Cardiac septum (tissue), 1 donor: ENCODE measurements around the gene DCDC2B. TPM values are rescaled to one million over a fixed set of nuclear protein-coding genes. Genes with fewer than 3 reads are reported as not detected.

Experiments used
- DNase-seq: peaks from one replicate; pipeline ENCODE4 v3.0.0-alpha.2; 2020; ENCODE audit warnings: low spot score
- intact Hi-C: fragments of 100-400 bp; cut with DNase I; formaldehyde crosslinking; loops from one replicate; pipeline ENCODE4 v1.14.0; 2022
- total RNA-seq: library from RNA; stranded (reverse); fragmentation: NEBNext Ultra II Directional; extraction: Animal tissue kit (Norgen Biotek cat#: 25700); gene quantifications from one replicate; pipeline ENCODE4 v1.2.1, GENCODE V29; 2021
- donor health status: DM: no; HTN: no; CAD: no.

The DCDC2B gene
- total RNA-seq, 1 donor from 2014 or later = not detected

DNA sequence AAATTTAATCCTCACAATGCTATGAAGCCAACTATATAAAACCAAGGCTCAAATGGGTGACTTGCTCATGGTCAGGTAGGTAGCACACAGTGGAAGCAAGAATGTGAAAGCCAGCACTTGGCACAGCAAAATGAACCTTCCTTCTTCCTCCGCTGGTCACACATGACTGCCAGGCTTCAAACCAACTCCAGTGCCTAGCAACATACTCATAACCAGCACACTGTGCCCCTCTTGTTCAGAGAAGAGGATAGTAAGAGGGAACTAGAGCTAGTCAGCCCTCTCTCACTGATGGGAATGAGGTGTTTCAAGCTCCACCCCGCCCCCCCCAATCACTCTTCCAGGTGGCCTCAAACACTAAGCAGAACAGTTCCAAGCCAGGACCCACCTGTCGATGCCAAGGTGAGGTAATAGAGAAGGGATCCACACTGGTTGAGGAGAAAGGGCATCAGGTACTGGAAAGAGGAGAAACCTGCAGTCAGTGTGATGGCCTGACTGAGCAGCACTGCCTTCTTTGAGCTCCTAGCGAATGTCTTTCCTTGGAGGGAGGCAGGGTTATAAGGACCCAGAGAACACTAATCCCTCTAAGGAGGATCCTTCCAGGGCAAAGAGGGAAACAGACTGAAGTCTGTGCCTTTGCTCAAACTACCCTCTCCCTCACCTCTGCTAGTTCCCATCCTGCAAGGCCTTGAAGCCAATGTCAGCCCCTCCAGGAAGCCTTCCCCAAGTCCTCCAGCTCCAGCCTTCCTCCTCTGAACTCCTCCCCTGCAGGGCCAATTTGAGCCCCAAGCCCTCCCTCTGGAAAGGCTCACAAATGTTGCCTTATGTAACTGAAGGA, 12.1 kb downstream of the DCDC2B start:
- intact Hi-C loops = loop anchor here (5.0 kb wide), 1 partner anchor 171 kb away; the partner anchor contains the start of gene BSDC1
- no peak for DNase-seq

DNA sequence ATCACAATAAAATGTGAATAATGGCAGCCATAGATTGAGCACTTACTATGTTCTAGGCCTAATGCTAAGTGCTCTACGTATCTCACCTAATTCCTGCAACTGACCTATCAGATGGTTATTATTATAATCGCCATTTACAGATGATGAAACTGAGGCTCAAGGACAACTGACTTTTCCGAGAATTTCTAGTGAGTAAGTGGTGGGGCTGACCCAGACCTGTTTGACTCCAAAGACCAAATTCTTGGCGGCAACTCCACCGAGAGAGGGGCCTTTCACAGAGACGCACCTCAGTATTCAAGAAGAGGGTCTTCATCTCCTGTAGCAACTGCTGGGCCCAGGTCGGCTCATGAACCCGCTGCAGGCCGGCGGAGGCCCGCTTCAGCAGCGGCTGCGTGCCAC, 12.7 kb downstream of the DCDC2B start:
- intact Hi-C loops = loop anchor here (5.0 kb wide), 1 partner anchor 171 kb away; the partner anchor contains the start of gene BSDC1
- no peak for DNase-seq

DNA sequence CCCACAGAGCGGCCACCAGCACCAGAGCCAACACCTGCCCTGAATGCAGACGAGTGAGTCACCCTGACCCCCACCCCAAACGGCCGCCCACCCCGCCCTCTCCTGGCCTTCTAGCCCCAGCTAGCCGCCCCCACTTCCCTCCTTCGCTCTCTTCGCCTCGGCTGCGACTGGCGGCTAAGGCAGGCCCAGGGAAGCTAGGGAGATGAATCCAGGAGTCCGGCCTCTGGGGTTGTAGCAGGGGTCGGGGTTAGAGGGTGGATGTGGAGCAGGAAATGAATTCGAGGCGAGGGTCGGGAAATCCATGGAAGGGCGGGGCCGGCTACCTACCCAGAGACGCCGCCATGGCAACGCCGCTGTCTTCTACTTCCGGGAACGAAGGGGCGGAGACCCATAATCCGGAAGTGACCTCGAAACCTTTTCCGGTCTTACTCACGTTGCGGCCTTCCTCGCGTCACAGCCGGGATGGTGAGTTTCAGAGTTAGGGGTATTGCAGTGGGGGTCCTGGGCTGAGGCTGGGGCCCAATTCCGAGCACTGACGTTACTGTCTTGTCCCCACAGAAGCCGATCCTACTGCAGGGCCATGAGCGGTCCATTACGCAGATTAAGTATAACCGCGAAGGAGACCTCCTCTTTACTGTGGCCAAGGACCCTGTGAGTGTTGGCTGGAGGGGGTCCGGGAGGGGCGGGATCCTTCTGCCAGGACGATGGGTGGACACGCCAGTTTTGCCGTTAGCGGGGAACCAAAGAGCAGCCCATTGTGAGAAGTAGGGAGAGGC, 13.3 kb downstream of the DCDC2B start, which contains the start of the genes EIF3I and TMEM234:
Gene EIF3I (plus strand): TSS at position 428 of the 776 bp plus-strand sequence. CDS start 35 bp downstream, at position 463.
Gene TMEM234 (minus strand): TSS at position 374 of the 776 bp plus-strand sequence. CDS start 31 bp downstream, at position 343.
- intact Hi-C loops = loop anchor here (2.0 to 5.0 kb wide), 2 partner anchors 19 to 170 kb away; partner anchors contain the start of gene BSDC1
- peak; percentile 97 for DNase-seq

DNA sequence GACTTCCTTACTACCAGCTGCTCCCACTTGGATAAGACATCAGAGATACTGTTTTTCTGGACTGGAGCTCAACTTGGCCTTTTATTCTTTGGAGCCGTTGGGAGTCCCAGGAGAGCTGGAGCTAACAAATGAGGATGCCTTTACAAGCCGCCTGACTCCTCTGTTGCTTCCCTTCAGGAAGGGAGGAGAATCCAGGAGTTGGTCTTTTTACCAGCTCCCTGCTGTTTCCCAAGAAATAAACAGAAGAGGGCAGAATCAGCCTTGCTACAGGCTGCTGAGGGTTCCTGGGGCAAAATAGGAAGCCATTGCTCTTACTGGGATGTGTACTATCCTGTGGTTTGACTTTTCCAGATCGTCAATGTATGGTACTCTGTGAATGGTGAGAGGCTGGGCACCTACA, 14.8 kb downstream of the DCDC2B start:
- DNase-seq = no peak
- intact Hi-C loops = loop anchor here (2.0 to 5.0 kb wide), 2 partner anchors 17 to 169 kb away; partner anchors contain the start of gene BSDC1

DNA sequence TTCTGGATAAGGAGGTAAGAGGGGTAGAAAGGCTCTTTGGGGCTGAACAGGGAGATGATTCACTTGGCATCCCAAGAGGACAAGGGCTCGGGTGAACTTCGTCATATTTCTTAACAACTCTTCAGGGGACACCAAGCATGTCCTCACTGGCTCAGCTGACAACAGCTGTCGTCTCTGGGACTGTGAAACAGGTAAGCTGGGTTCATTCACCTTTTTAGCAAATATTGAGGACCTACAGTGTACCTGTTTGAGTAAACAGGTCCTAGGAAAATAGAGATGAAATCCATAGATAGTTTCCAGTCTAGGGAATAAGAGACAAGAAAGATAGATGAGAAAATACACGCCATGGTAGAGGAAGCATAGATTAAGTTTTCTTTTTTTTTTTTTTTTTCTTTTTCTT, 15.4 kb downstream of the DCDC2B start:
- DNase-seq = no peak
- intact Hi-C loops = loop anchor here (5.0 kb wide), 1 partner anchor 168 kb away; the partner anchor contains the start of gene BSDC1

DNA sequence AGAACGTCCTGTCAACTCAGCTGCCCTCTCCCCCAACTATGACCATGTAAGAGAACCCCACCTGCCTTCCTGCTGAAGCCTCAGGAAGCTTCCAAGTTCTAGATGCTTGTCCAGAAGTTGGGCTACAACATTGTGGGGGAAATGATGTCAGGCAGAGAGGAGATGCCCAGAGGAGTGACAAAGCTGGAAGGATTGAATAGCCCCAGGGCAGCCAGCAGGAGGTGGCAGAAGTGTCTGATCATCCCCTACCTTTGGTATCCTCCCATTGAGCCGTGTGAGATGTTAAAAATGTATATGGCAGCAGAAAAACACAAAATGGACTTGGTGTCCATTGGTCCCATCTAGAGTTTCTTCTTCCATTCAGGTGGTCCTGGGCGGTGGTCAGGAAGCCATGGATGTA, 19.9 kb downstream of the DCDC2B start:
- intact Hi-C loops = no loop called here
- no peak for DNase-seq

DNA sequence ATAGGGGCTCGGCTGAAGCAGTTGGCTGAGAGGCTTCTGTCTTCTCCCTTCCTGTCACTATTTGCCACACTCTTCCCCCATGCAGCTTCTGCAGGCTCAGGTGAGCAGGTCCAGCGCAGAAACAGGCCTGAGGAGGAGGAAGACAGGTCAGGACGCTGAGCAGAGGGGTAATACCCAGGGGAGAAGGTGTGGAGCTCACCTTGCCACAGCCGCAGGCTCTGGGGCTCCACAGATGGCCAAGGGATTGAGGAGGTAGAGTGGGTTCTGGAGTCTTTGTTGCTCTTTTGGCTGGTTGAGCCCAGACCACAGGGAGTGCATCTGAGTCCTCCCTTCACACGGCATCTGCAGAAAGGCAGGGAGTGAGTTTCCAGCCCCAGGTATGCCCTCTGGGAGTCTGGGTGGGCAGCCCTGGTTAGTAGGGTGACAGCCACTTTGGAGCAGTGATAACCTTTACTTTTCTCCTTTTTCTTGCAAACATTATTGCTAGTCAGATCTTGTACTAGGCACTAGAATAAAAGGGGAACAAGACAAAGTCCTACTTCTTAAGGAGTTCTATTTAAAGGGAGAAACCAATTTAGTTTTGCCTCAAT, 23.0 kb downstream of the DCDC2B start:
- DNase-seq = no peak
- intact Hi-C loops = no loop called here

DNA sequence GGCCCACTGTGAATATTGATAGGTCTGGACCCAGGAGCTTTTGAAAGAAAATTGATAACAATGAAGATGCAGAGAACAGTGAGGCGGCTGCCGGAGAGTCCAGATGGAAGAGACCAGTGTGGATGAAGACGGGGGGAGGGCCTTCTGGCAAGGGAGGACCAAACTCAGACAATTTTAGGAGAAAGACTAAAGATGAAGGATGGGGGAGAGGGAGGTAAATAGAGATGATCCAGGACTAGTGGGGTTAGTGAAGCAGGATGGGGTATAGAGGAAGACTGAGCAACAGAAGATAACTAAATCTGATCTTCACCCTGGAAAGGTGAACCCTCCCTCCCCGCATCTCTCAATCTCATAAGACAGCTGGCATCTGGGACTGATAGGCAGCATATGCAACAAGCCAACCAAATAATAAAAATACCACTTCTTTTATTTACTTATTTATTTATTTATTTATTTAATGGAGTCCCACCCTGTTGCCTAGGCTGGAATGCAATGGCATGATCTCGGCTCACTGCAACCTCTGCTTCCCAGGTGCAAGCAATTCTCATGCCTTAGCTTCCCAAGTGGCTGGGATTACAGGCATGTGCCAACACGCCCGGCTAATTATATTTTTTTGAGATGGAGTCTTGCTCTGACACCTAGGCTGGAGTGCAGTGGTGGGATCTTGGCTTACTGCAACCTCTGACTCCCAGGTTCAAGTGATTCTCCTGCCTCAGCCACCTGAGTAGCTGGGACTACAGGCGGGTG, 23.8 kb downstream of the DCDC2B start:
- intact Hi-C loops = no loop called here
- DNase-seq = no peak

DNA sequence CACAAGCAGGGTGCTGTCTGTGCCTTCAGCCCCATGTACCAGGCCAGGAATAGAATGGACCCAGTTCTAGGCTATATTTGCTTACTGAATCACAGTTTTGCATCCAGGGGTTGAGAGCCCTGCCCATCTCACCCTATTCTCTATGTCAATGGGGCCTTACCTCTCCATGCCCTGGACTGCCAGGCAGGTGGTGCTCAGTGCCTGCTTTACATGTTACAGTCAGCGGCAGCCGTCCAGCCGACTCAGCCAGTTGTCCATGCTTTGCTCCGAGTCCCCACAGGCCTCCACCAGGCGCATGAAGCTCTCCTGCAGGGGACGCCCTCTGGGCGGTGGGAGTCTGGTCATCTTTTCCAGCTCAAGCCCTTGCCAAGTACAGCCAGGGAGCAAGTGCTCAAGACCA, 25.9 kb downstream of the DCDC2B start:
- intact Hi-C loops = no loop called here
- DNase-seq = no peak

DNA sequence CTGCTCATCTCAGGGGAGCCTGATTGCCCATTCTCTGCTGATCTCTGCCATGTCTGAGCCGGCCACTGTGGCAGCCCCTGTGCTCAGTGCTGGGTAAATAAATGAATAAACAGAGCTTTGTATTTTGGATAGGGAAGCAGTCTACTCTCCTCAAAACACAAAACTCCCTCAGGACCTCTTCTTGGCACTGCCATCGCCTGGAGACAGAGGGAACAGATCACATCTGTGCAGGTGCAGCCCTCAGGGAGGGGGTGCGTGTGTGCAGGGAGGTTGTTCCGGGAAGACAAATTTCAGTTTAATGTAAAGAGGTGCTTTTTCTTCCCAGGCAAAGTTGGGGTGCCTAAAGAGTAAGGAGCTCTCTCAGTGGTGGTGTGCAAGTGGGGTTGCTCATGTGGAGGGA, 30.4 kb downstream of the DCDC2B start:
- intact Hi-C loops = no loop called here
- no peak for DNase-seq

DNA sequence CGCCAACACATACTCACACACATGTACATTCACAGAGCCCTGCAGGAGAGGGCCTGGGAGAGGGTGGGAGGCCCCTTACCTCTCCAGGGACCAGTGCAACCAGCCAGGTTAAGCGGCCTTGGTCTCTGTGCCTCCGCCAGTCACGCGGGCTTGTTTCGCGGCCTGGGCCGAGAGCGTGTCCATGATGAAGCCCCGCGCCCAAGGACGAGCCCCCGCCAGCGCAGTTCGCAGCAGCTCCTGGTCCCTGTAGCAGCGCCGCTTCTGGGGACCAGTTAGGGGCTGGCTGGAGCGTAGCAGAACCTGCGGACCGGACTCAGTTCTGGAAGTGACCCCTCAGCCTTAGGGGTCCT, 30.9 kb downstream of the DCDC2B start:
- DNase-seq = no peak
- intact Hi-C loops = loop anchor here (2.0 kb wide), 1 partner anchor 17 kb away; the partner anchor contains the start of genes EIF3I and TMEM234

DNA sequence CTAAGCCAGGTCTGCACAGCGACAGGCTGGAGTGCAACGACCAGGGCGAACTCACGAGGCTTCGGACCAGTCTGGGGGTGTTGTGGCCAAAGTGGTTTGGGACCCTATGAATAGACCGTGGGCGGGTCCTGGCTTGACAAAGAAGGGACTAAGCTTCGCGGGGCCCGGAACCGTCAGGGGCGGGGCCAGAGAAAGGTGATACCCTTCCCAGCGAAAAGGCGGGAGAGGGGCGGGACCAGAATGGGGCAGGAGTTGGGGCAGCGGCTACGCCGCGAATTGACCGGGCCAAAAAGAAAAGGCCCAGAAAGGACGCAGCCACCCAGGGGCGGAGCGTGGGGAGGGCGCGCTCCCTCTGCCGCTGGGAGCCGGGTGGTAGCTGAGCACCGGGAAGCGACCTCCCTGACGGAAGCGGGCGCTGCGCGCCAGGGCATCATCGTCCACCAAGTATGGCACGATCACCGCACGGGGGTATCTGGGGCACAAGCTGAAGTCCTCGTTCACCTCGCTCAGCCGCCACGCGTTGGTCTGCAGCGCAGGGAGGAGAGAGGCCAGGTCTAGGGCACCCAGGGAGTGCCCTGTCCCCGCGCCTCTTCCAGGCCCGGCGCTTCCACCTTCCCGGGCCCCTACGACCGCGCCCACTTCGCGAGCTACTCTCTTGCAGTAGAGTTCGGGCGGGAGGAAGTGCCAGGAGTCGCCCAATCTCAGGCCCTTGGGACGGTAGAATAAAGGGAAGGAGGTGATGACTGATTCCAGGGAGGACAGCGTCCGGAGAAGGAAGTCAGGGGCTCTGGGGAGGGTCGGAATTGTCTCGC, 31.5 kb downstream of the DCDC2B start:
- intact Hi-C loops = loop anchor here (2.0 kb wide), 1 partner anchor 18 kb away; the partner anchor contains the start of genes EIF3I and TMEM234
- peak; percentile 84 for DNase-seq

DNA sequence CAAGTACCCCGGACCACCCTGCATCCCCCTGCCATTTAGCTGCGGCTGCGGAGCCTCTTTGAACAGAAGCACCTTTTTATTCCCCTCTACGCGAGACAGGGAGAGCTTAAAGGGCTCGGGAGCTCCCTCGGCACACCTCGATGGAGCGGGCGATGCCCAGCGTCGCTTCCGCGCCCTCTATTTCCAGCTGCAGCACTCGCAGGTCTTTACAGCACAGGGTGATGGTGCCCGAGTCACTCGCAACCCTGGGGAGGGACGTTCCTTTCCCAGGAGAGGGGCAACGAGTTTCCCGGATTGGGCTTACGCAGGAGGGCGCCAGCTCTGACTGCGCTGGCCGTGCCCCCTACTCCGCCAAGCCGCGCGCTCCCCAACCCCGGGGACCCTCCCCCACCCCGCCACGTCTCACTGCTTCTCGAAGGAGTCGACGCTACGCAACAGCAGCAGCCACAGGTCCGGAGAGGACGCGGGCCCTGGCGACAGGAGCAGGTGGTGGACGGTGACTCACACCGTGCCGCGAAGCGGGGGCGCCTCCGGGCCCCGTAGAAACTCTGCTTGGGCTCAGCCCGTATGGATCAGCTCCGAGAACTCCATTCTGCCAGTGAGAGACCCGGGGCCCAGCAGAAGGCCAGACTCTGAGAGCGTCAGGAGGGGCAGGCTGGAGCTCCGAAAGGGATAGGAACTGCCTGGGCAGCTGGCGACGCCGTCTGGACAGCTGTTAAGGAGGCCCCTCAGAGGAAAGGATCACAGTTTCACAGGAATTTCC, 32.3 kb downstream of the DCDC2B start:
- DNase-seq = no peak
- intact Hi-C loops = loop anchor here (2.0 kb wide), 1 partner anchor 18 kb away; the partner anchor contains the start of genes EIF3I and TMEM234

DNA sequence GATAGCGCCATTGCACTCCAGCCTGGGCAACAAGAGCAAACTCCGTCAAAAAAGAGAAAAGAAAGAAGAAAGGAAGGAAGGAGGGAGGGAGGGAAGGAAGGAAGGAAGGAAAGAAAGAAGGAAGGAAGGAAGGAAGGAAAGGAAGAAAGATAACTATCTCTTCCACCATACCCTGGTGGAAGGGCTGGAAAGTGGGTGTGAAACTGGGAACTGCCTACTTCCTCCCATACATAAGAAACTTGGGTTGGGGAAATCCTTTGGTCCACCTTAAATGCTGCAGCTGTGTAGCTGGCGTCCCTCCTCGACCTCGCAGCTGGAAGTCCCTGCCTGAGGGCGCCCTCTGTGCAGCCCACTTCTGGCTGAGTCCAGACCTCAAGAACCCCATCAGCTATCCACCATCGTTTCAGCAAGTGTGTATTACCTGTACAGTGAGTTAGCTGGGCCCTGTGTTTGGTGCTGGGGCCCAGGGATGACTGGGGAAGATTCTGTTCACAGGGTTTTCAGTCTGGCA, 33.5 kb downstream of the DCDC2B start:
- DNase-seq = no peak

DNA sequence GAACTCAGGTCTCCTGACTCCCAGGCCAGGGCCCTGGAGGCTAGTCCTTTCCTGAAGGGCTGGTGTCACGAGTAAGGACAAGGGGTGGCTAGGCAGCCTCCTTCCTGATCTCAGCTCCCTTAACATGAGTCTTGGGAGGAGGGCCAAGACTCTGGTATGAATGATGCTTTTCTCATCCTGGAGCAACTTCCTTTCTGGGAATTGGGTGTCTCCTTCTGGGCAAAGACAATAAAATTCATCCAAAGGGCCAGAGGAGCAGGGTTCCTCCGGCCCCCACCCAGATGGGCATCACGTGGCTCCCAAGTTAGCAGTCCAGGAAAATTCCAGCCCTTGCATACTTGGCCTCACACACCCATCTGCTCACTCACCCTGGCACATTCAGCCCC, 38.0 kb downstream of the DCDC2B start, which contains the start of gene FAM167B:
Gene FAM167B (plus strand): TSS at position 335 of the 386 bp plus-strand sequence. CDS start 200 bp downstream, outside the sequence.
- peak; percentile 79 for DNase-seq
- intact Hi-C loops = no loop called here

More for the DNA sequence above, 33.5 kb downstream of the DCDC2B start:
- intact Hi-C loops = no loop called here

DNA sequence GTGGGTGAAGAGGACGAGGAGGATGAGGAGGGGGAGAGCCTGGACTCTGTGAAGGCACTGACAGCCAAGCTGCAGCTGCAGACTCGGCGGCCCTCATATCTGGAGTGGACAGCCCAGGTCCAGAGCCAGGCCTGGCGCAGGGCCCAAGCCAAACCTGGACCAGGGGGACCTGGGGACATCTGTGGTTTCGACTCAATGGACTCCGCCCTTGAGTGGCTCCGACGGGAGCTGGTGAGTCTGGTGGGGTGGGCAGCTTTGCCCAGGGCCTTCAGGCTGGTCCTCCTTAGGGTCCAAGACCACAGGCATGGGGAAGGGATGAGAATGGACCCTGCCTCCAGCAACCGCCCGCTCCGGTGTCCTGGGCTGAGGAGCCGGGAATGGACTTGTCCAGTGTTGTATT, 38.6 kb downstream of the DCDC2B start:
- DNase-seq = no peak
- intact Hi-C loops = no loop called here
